Activated CD4-positive, alpha-beta T cell treated with anti-CD3 and anti-CD28 coated beads for 4 hours (primary cell): ENCODE measurements around the gene TM4SF18.

Experiments used
- DNase-seq, 2 donors: peaks; one replicate each; pipeline ENCODE4 v3.0.0-alpha.2; 2020

Gene TM4SF18

GRCh38 chr3:149280671-149281349 is 52.6 kb downstream of the TM4SF18 start:
- DNase-seq = no peak

GRCh38 chr3:149278911-149279310 is 54.5 kb downstream of the TM4SF18 start:
- DNase-seq = no peak

GRCh38 chr3:149277331-149277813 is 56.1 kb downstream of the TM4SF18 start:
- no peak for DNase-seq

DNA sequence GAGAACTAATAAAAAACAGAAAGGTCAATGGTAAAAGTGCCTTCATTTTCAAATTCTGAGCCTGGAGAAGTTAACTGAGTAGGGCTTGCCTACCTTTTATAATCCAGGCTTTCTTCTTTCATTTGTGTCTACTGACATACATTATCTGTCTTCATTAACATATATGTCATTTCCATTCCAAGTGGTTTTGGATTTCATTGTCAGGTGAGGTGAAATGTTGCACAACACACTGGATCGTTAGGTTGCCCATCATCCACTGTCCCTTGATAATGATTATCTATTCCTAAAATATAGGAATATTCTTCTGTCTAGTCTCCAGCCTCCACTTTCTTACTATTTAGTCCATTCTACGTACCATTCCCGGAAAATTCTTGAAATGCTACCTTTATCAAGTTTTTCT is 56.8 kb downstream of the TM4SF18 start:
- no peak for DNase-seq

DNA sequence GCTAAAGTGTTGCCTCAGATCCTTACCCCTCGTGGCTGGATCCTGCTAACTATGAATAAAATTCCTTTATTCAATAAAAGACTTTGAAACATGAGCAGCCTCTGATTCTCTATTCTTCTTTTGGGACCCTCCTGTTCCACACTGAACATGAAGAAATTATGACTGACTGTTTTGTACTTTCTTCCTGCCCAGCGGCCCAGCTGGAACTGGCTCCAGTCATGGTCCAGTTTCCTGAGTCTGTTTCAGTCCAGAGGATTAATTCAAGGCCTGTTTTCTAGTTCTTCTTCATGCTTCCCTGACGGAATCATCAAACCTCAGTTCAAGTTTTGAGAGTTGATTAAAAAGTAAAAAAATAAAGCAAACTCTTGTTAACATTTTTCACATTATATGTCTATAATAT is 59.2 kb downstream of the TM4SF18 start:
- DNase-seq = no peak

DNA sequence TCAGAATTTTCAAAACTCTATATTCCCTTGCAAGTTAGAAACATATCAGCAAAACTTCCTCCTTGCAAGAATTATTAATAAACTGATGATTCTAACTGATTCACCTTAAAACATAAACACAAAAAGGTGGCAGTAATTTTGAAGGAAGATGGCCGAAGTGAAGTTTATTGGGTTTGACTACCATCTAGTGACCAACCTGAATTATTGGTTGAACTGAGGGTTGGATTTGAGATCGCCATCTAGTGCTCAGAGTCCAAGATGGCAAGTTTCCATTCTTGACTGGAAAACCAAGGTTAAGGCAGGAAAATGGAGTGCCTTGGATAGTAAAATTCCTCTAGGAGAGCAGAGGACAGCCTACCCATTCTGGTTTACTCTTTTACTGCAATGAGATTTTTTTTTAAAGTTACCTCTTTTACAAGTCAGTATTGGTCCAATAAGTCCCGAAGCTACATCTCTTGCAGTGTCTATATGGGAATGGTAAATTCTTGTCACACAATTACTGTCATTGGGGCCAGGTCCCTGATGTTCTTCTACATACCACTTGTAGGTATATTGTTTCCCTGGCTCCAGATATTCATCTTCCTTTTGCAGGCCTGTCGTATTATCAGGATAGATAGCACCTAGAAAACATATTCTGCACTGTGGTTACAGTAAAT is 60.2 kb downstream of the TM4SF18 start:
- peak in 1 of 2 donors; percentile 20 for DNase-seq

DNA sequence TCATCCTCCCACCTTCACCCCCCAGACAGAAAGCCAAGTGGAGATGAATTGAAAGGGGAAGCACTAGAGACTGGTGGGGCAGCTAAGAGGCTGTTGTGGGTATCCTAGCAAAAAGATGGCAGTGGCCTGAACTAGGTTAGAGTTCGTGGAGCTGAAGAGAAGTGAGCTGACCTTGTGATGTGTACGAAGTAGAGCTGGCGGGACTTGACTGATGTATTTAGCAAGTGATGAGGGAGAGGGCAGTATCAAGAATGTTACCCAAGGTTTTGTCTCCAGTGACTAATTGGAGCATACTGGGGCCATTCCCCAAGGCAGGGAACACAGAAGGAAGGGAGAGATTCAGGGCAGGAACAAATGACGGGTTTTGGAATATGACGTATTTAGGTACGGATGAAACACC is 61.8 kb downstream of the TM4SF18 start:
- DNase-seq = no peak

DNA sequence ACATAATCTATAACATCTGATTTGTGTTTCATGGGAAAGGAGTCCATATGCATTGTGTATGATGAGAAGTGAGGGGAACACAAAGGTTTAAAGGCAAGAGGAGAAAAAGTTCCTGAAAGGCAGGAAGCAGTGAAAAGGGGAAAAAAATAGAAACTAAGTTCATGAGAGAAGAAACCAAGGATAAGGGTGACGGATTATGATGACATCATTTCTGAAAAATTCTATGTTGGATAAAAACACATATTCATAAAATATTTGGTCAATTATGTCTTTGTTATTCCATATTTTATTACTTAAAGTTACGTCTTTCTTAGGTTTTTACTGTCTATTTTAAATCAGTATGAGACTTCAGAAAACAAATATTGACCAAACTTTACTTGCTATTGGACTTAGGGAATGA is 63.3 kb downstream of the TM4SF18 start:
- DNase-seq = no peak

GRCh38 chr3:149269687-149270086 is 63.7 kb downstream of the TM4SF18 start:
- DNase-seq = no peak
